ENCODE results near the gene SULT2B1. TPM values are rescaled to one million over a fixed set of nuclear protein-coding genes. Genes with fewer than 3 reads are reported as not detected.
"Not testable (repeated sequence)": the region's sequence is repeated elsewhere in the genome, so short reads cannot be mapped to it uniquely, and the experiment has no call there.

SULT2B1 gene
- polyA plus RNA-seq, 1 experiment = 0.25 TPM

DNA sequence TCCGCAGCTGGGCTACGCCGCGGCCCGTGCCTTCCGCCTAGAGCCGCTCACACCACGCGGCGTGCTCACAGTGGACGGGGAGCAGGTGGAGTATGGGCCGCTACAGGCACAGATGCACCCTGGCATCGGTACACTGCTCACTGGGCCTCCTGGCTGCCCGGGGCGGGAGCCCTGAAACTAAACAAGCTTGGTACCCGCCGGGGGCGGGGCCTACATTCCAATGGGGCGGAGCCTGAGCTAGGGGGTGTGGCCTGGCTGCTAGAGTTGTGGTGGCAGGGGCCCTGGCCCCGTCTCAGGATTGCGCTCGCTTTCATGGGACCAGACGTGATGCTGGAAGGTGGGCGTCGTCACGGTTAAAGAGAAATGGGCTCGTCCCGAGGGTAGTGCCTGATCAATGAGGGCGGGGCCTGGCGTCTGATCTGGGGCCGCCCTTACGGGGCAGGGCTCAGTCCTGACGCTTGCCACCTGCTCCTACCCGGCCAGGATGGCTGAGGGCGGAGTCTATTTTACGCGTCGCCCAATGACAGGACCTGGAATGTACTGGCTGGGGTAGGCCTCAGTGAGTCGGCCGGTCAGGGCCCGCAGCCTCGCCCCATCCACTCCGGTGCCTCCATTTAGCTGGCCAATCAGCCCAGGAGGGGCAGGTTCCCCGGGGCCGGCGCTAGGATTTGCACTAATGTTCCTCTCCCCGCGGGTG, 77.8 kb downstream of the SULT2B1 start:
- no peak for DNase-seq (ENCODE audit: low read depth)
- CTCF ChIA-PET = no interaction called here
- no peak overlapping the region for H3K4me3 ChIP-seq (ENCODE audit: low read depth, low read length)
- peaks cover 6% of the 10 kb centered on the region for H3K36me3 ChIP-seq (ENCODE audit: control insufficient read depth, insufficient read depth, low read length)
- TF ChIP-seq, protein P1, sequence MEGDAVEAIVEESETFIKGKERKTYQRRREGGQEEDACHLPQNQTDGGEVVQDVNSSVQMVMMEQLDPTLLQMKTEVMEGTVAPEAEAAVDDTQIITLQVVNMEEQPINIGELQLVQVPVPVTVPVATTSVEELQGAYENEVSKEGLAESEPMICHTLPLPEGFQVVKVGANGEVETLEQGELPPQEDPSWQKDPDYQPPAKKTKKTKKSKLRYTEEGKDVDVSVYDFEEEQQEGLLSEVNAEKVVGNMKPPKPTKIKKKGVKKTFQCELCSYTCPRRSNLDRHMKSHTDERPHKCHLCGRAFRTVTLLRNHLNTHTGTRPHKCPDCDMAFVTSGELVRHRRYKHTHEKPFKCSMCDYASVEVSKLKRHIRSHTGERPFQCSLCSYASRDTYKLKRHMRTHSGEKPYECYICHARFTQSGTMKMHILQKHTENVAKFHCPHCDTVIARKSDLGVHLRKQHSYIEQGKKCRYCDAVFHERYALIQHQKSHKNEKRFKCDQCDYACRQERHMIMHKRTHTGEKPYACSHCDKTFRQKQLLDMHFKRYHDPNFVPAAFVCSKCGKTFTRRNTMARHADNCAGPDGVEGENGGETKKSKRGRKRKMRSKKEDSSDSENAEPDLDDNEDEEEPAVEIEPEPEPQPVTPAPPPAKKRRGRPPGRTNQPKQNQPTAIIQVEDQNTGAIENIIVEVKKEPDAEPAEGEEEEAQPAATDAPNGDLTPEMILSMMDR (IDR thresholded peaks at IDR 0.05; ENCODE audit: insufficient read depth, low read depth, low read length) = no peak
- no peaks in the 10 kb centered on the region for H3K27me3 ChIP-seq (ENCODE audit: control insufficient read depth, insufficient read depth, low read length)
- POLR2A ChIA-PET = no interaction called here

DNA sequence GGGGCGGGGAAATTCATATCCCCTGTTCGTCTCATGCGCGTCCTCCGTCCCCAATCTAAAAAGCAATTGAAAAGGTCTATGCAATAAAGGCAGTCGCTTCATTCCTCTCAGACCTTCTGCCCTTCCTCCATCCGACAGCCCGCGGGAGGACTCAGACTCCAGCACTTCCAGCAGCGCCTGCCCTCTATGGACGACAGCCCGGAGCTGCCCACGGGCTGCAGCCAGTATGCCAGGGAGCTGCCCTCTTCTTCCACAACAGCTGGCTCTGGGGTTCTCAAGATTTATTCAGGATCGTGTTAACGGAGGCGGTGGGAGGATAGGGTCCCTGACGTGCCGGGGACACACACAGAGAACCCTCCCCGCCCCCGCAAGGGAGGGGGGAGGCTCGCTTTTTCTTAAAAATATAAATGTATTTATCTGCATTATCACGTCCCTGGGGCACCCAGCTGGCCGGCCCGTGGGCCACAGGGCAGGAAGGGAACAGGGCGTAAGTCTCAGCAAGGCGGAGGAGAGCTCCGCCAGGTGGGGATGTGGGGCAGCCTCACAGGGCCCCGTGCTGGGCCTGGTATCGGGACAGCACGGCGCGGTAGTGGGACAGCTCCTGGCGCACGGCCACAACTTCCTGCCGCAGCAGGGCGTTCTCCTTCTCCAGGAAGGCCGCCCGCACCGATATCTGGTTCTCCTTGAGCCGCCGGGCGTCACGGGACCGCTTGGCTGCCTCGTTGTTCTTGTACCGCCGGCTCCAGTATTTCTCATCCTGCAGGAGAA, 78.5 kb downstream of the SULT2B1 start:
- ChIA-PET CTCF (interaction anchor here (1.4 kb wide), 1 partner anchor 15 kb away, joined by 3 read pairs; the partner anchor contains the start of gene CA11), POLR2A (no interaction called here)
- DNase-seq (ENCODE audit: low read depth) = no peak
- H3K4me3 ChIP-seq (ENCODE audit: low read depth, low read length) = no peak overlapping the region
- TF ChIP-seq, protein P1 (IDR thresholded peaks at IDR 0.05; ENCODE audit: insufficient read depth, low read depth, low read length) = no peak
- H3K36me3 ChIP-seq (ENCODE audit: control insufficient read depth, insufficient read depth, low read length) = peaks cover 6% of the 10 kb centered on the region; the same call in 1 of the 2 replicates
- H3K27me3 ChIP-seq (ENCODE audit: control insufficient read depth, insufficient read depth, low read length) = no peaks in the 10 kb centered on the region

DNA sequence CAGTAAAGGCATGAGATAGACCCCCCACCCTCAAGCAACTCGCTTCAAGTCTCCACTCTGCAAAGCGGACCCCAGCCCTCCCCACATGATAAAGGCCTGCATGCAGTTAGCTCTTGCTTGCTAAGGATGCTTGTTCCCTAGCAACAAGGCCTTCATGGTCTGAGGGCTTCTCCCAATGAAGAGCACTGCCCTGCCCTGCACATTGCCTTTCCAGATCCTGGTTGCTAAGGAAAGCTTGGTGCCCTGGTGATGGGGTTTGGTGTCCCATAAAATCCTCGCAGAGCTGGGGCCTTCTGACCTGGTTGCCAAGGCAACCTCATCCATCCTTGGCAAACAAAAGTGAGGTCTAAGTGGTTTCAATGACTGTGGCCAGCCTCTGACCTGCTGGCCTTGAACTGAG, 79.3 kb downstream of the SULT2B1 start:
- H3K36me3 ChIP-seq (ENCODE audit: control insufficient read depth, insufficient read depth, low read length) = peaks cover 4% of the 10 kb centered on the region; the same call in 1 of the 2 replicates
- H3K27me3 ChIP-seq (ENCODE audit: control insufficient read depth, insufficient read depth, low read length) = no peaks in the 10 kb centered on the region
- no peak overlapping the region for H3K4me3 ChIP-seq (ENCODE audit: low read depth, low read length)
- CTCF ChIA-PET = interaction anchor here (1.4 kb wide), 1 partner anchor 15 kb away, joined by 3 read pairs; the partner anchor contains the start of gene CA11
- POLR2A ChIA-PET = no interaction called here
- TF ChIP-seq, protein P1 (IDR thresholded peaks at IDR 0.05; ENCODE audit: insufficient read depth, low read depth, low read length) = no peak
- no peak for DNase-seq (ENCODE audit: low read depth)

DNA sequence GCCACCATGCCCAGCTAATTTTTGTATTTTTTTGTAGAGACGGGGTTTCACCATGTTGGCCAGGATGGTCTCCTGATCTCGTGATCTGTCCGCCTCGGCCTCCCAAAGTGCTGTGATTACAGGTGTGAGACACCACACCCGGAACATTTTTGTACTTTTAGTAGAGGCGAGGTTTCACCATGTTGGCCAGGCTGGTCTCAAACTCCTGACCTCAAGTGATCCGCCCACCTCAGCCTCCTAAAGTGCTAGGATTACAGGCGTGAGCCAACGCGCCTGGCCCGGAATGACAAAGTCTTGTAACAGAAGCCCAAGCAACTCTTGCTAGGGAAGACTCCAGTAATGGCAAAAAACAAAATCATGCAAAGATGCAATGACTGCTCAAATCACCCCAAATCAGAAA, 80.3 kb downstream of the SULT2B1 start:
- H3K36me3 ChIP-seq (ENCODE audit: control insufficient read depth, insufficient read depth, low read length); H3K4me3 ChIP-seq (ENCODE audit: low read depth, low read length); DNase-seq (ENCODE audit: low read depth); H3K27me3 ChIP-seq (ENCODE audit: control insufficient read depth, insufficient read depth, low read length); POLR2A ChIA-PET: not testable (repeated sequence)
- CTCF ChIA-PET = interaction anchor here (0.5 to 2.3 kb wide), 3 partner anchors 13 to 171 kb away, joined by 3 to 6 read pairs (median 4); partner anchors contain the start of gene CA11

DNA sequence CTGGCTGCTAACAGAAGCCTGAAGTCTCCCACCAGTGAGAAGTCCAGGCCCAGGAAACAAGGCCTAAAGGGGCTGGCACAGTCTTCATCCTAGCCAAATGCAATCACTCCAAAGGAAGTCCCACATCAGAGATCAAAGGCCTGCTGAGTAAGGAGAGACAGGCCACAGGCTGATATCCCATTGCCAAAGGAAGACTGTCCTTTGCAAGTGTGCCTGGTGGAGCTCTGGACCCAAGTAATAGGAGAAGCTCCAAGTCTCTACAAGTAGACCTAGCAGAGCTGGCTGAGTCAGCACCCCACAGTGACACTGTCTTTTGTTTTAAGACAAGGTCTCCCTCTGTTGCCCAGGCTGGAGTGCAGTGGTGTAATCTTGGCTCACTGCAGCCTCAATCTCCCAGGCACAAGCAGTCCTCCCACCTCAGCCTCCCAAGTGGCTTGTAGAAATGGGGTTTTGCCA, 80.7 kb downstream of the SULT2B1 start:
- H3K27me3 ChIP-seq (ENCODE audit: control insufficient read depth, insufficient read depth, low read length) = no peaks in the 10 kb centered on the region
- ChIA-PET POLR2A (no interaction called here), CTCF (interaction anchor here (0.5 to 2.3 kb wide), 5 partner anchors 13 to 241 kb away, joined by 3 to 6 read pairs (median 4); partner anchors contain the start of genes CA11 and KDELR1)
- no peak for DNase-seq (ENCODE audit: low read depth)
- H3K36me3 ChIP-seq (ENCODE audit: control insufficient read depth, insufficient read depth, low read length) = peaks cover 4% of the 10 kb centered on the region; the same call in 1 of the 2 replicates
- TF ChIP-seq, protein P1 (IDR thresholded peaks at IDR 0.05; ENCODE audit: insufficient read depth, low read depth, low read length) = no peak
- no peak overlapping the region for H3K4me3 ChIP-seq (ENCODE audit: low read depth, low read length)
